GM23338 (cell line): ENCODE results near the gene KDELR1. TPM values are rescaled to one million over a fixed set of nuclear protein-coding genes. Genes with fewer than 3 reads are reported as not detected.
A peak's percentile ranks its signal among the peaks of the same experiment; 100 is the strongest.

Source experiments
- ATAC-seq: fragments of 200-7000 bp; cut with Tn5 transposase; 3 replicates; pipeline ENCODE4 v1.9.1; 2020
- DNase-seq: peaks from one replicate; pipeline ENCODE4 v3.0.0-alpha.2; 2015; ENCODE audit warnings: low spot score
- H2AFZ ChIP-seq: fragments of 200-600 bp; sonication (generic); 2 replicates; pipeline ENCODE4 v1.8.0; 2016; ENCODE audit warnings: antibody characterized with exemption, mild to moderate bottlenecking, moderate library complexity
- H3F3A ChIP-seq: fragments of 200-600 bp; sonication (generic); replicated peaks from 2 replicates; pipeline ENCODE4 v1.8.0; 2017; ENCODE audit warnings: antibody characterized with exemption, mixed run types, low read depth
- H3K27ac ChIP-seq: fragments of 200-600 bp; sonication (generic); 2 replicates; pipeline ENCODE4 v1.6.1; 2016; ENCODE audit warnings: low read depth
- H3K27me3 ChIP-seq: fragments of 200-600 bp; sonication (generic); 2 replicates; pipeline ENCODE4 v1.8.0; 2016; ENCODE audit warnings: mild to moderate bottlenecking, mixed run types, moderate library complexity; ENCODE audit not compliant: insufficient read depth
- H3K36me3 ChIP-seq: fragments of 200-600 bp; sonication (generic); 2 replicates; pipeline ENCODE4 v1.8.0; 2016; ENCODE audit warnings: mild to moderate bottlenecking; ENCODE audit not compliant: insufficient read depth
- H3K4me1 ChIP-seq: fragments of 200-600 bp; sonication (generic); 2 replicates; pipeline ENCODE4 v1.8.0; 2016; ENCODE audit warnings: mild to moderate bottlenecking, moderate library complexity; ENCODE audit not compliant: insufficient read depth
- H3K4me2 ChIP-seq: fragments of 200-600 bp; sonication (generic); 2 replicates; pipeline ENCODE4 v1.7.1; 2017; ENCODE audit warnings: mixed run types
- H3K4me3 ChIP-seq: fragments of 200-600 bp; sonication (generic); 2 replicates; pipeline ENCODE4 v1.6.1; 2016; ENCODE audit warnings: mixed run types
- H3K79me2 ChIP-seq: fragments of 200-600 bp; sonication (generic); replicated peaks from 2 replicates; pipeline ENCODE4 v1.8.0; 2017; ENCODE audit warnings: mild to moderate bottlenecking; ENCODE audit not compliant: insufficient read depth
- H3K9me2 ChIP-seq: fragments of 200-600 bp; sonication (generic); 2 replicates; pipeline ENCODE4 v1.8.0; 2017; ENCODE audit not compliant: insufficient read depth
- H4K20me1 ChIP-seq: fragments of 200-600 bp; sonication (generic); replicated peaks from 2 replicates; pipeline ENCODE4 v1.8.0; 2017; ENCODE audit warnings: mild to moderate bottlenecking; ENCODE audit not compliant: insufficient read depth
- H3K27ac Mint-ChIP-seq: 2 replicates; pipeline ENCODE4 v1.8.0; 2020; ENCODE audit warnings: inconsistent platforms, mild to moderate bottlenecking, moderate library complexity, mixed read lengths
- H3K27me3 Mint-ChIP-seq: 3 replicates; pipeline ENCODE4 v1.8.0; 2022; ENCODE audit warnings: low read depth, mild to moderate bottlenecking, moderate library complexity, mixed read lengths, inconsistent platforms; ENCODE audit not compliant: insufficient read depth, poor library complexity
- H3K36me3 Mint-ChIP-seq: 3 replicates; pipeline ENCODE4 v1.8.0; 2021; ENCODE audit warnings: low read depth, mild to moderate bottlenecking, inconsistent platforms, moderate library complexity, mixed read lengths
- H3K4me1 Mint-ChIP-seq: 3 replicates; pipeline ENCODE4 v1.8.0; 2020; ENCODE audit warnings: mild to moderate bottlenecking, inconsistent platforms, mixed read lengths
- H3K4me3 Mint-ChIP-seq: 3 replicates; pipeline ENCODE4 v1.8.0; 2021; ENCODE audit warnings: moderate library complexity, mild to moderate bottlenecking, inconsistent platforms, mixed read lengths
- H3K9me3 Mint-ChIP-seq: 3 replicates; pipeline ENCODE4 v1.8.0; 2020; ENCODE audit warnings: moderate library complexity, mild to moderate bottlenecking, inconsistent platforms, mixed read lengths
- CREB1 ChIP-seq: fragments of 250-450 bp; sonication (Bioruptor Pico); IDR thresholded peaks from 2 replicates; pipeline ENCODE4 v1.5.0; 2020; ENCODE audit warnings: low read depth, mild to moderate bottlenecking, moderate library complexity
- EZH2 ChIP-seq: fragments of 200-600 bp; sonication (generic); IDR thresholded peaks from one replicate; pipeline ENCODE4 v1.8.0; 2017; ENCODE audit warnings: antibody characterized with exemption, mild to moderate bottlenecking, low read depth; ENCODE audit not compliant: unreplicated experiment
- REST ChIP-seq: IDR thresholded peaks from one replicate; pipeline ENCODE4 v1.6.1; 2018; ENCODE audit warnings: antibody characterized with exemption; ENCODE audit not compliant: unreplicated experiment
- STAT1 ChIP-seq: IDR thresholded peaks from one replicate; pipeline ENCODE4 v1.6.1; 2016; ENCODE audit warnings: antibody characterized with exemption; ENCODE audit not compliant: unreplicated experiment
- ZNF331 ChIP-seq: fragments of 250-450 bp; sonication (Bioruptor Pico); IDR thresholded peaks from 2 replicates; pipeline ENCODE4 v1.5.0; 2020; ENCODE audit warnings: low read depth, mild to moderate bottlenecking, moderate library complexity
- ZNF462 ChIP-seq: fragments of 250-450 bp; sonication (Bioruptor Pico); IDR thresholded peaks from 2 replicates; pipeline ENCODE4 v1.5.0; 2020; ENCODE audit warnings: mild to moderate bottlenecking, moderate library complexity
- polyA plus RNA-seq: library from polyadenylated mRNA; unstranded; fragments of >200 nt; fragmentation: Nextera tagmentation; extraction: Ambion mirVana; gene quantifications from 2 replicates; pipeline ENCODE4 v1.2.1, GENCODE V29; 2016
- total RNA-seq: library from RNA; depleted of rRNA; stranded (reverse); fragments of >200 nt; shearing (Covaris generic); gene quantifications from 2 replicates; pipeline ENCODE4 v1.2.3, GENCODE V29; 2014

KDELR1 gene
- total and polyA plus RNA-seq, 2 experiments from 2014 or later: 176 to 184 TPM

- no peak overlapping the region for H3K4me2 ChIP-seq
- Mint-ChIP-seq H3K36me3 (no peaks in the 10 kb centered on the region), H3K9me3 (no peaks in the 10 kb centered on the region; the same call in 2 of the 3 replicates), H3K27me3 (peaks cover 11% of the 10 kb centered on the region), H3K4me3 (no peak overlapping the region), H3K27ac (no peak overlapping the region), H3K4me1 (no peaks in the 10 kb centered on the region; the same call in 2 of the 3 replicates)
- no peaks in the 10 kb centered on the region for H3K27me3 ChIP-seq
- no peak overlapping the region for H3K4me3 ChIP-seq
- H4K20me1 ChIP-seq: no peaks in the 10 kb centered on the region
- no peaks in the 10 kb centered on the region for H3K4me1 ChIP-seq
- DNase-seq (no peak), ATAC-seq (peak; percentile 38)
- H3K27ac ChIP-seq: no peak overlapping the region
- no peaks in the 10 kb centered on the region for H3F3A ChIP-seq
- no peaks in the 10 kb centered on the region for H3K9me2 ChIP-seq
- TF ChIP-seq REST (no peak), STAT1 (no peak)
- no peaks in the 10 kb centered on the region for H3K36me3 ChIP-seq
- H2AFZ ChIP-seq: no peak overlapping the region
- H3K79me2 ChIP-seq: no peaks in the 10 kb centered on the region
Measured at GRCh38 chr19:48342414-48342738, 49.0 kb downstream of the KDELR1 start.

- no peak for TF ChIP-seq ZNF331 (CRISPR knock-in tag)
- no peaks in the 10 kb centered on the region for H4K20me1 ChIP-seq
- H3K4me2 ChIP-seq: no peak overlapping the region
- H3F3A ChIP-seq: no peaks in the 10 kb centered on the region
- ATAC-seq: no peak
- H2AFZ ChIP-seq: no peak overlapping the region
- no peaks in the 10 kb centered on the region for H3K27me3 ChIP-seq
- H3K36me3 ChIP-seq: no peaks in the 10 kb centered on the region
- Mint-ChIP-seq H3K9me3 (no peaks in the 10 kb centered on the region; the same call in 2 of the 3 replicates), H3K36me3 (no peaks in the 10 kb centered on the region), H3K27ac (no peak overlapping the region), H3K27me3 (peaks cover 11% of the 10 kb centered on the region), H3K4me3 (no peak overlapping the region), H3K4me1 (no peaks in the 10 kb centered on the region; the same call in 2 of the 3 replicates)
- no peak for DNase-seq
- H3K27ac ChIP-seq: no peak overlapping the region
- H3K79me2 ChIP-seq: no peaks in the 10 kb centered on the region
- no peak overlapping the region for H3K4me3 ChIP-seq
- H3K9me2 ChIP-seq: no peaks in the 10 kb centered on the region
- H3K4me1 ChIP-seq: no peaks in the 10 kb centered on the region
Measured at GRCh38 chr19:48341515-48342413, 49.6 kb downstream of the KDELR1 start.

DNA sequence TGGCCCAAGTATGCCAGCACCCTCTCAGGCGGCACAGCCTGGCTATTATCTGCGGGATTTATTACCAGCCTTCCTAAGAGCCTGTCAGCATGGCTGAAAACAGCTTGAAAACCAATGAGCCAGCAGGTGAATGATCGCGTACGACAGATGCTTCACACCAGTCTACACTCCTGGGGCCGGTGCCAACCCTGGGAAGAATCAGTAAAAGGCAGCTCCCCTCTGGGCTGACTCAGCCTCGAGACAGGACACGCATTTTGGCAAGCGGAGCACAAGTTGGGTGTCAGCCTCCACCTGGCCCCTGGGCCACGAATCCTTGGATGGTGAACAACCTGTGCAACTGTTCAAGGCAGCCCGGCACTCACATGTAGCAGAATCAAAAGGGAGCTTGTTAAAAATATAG, 50.4 kb downstream of the KDELR1 start:
- no peaks in the 10 kb centered on the region for H3K9me3 Mint-ChIP-seq
- peaks cover 10% of the 10 kb centered on the region for H3K27me3 Mint-ChIP-seq
- DNase-seq (no peak), ATAC-seq (no peak)
- Histone ChIP-seq H3K9me2 (no peaks in the 10 kb centered on the region), H3K27me3 (no peaks in the 10 kb centered on the region), H3F3A (no peaks in the 10 kb centered on the region), H3K4me3 (no peak overlapping the region), H3K36me3 (no peaks in the 10 kb centered on the region), H3K4me1 (no peaks in the 10 kb centered on the region), H4K20me1 (no peaks in the 10 kb centered on the region), H3K79me2 (no peaks in the 10 kb centered on the region), H3K4me2 (no peak overlapping the region), H2AFZ (no peak overlapping the region), H3K27ac (no peak overlapping the region)
- H3K4me3 Mint-ChIP-seq: no peak overlapping the region
- H3K36me3 Mint-ChIP-seq: no peaks in the 10 kb centered on the region
- no peak overlapping the region for H3K27ac Mint-ChIP-seq
- H3K4me1 Mint-ChIP-seq: no peaks in the 10 kb centered on the region; the same call in 2 of the 3 replicates
- TF ChIP-seq CREB1 (CRISPR knock-in tag) (no peak), ZNF462 (no peak), EZH2 (no peak)
